ENCODE measurements around the gene ARSA. TPM values are rescaled to one million over a fixed set of nuclear protein-coding genes. Genes with fewer than 3 reads are reported as not detected.
A peak's percentile ranks its signal among the peaks of the same experiment; 100 is the strongest.

Gene ARSA
- total and polyA plus RNA-seq, 2 of the 13 experiments (the other 11 are each of a cell fraction or from before 2014, with no cell fraction given): 9.0 to 11.5 TPM

- TF ChIP-seq ZXDC (CRISPR knock-in tag; IDR thresholded peaks at IDR 0.05): 0 out of 2 replicates have a peak, but pooled peaks have one; percentile 35
- TF ChIP-seq, protein P1, sequence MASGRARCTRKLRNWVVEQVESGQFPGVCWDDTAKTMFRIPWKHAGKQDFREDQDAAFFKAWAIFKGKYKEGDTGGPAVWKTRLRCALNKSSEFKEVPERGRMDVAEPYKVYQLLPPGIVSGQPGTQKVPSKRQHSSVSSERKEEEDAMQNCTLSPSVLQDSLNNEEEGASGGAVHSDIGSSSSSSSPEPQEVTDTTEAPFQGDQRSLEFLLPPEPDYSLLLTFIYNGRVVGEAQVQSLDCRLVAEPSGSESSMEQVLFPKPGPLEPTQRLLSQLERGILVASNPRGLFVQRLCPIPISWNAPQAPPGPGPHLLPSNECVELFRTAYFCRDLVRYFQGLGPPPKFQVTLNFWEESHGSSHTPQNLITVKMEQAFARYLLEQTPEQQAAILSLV (CRISPR knock-in tag; IDR thresholded peaks at IDR 0.05; ENCODE audit: borderline replicate concordance): no peak
- TF ChIP-seq MYC (CRISPR knock-in tag; IDR thresholded peaks at IDR 0.05; ENCODE audit: borderline replicate concordance): peak; percentile 65
- no peak; a peak in 1 of 4 replicates for TF ChIP-seq KLF16 (CRISPR knock-in tag; IDR thresholded peaks at IDR 0.05)
- no peak for TF ChIP-seq EHMT2 (IDR thresholded peaks at IDR 0.05; ENCODE audit: borderline replicate concordance, low read depth, low read length)
- TF ChIP-seq, protein P2, sequence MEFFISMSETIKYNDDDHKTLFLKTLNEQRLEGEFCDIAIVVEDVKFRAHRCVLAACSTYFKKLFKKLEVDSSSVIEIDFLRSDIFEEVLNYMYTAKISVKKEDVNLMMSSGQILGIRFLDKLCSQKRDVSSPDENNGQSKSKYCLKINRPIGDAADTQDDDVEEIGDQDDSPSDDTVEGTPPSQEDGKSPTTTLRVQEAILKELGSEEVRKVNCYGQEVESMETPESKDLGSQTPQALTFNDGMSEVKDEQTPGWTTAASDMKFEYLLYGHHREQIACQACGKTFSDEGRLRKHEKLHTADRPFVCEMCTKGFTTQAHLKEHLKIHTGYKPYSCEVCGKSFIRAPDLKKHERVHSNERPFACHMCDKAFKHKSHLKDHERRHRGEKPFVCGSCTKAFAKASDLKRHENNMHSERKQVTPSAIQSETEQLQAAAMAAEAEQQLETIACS (CRISPR knock-in tag; IDR thresholded peaks at IDR 0.05): peak; percentile 53; the same call in 1 of the 2 replicates
- TF ChIP-seq ZNF256 (CRISPR knock-in tag; conservative IDR thresholded peaks at IDR 0.05): no peak; the same call in 1 of the 2 replicates
- peak; percentile 82 for TF ChIP-seq ZNF800 (CRISPR knock-in tag; IDR thresholded peaks at IDR 0.05)
- TF ChIP-seq, protein P3, sequence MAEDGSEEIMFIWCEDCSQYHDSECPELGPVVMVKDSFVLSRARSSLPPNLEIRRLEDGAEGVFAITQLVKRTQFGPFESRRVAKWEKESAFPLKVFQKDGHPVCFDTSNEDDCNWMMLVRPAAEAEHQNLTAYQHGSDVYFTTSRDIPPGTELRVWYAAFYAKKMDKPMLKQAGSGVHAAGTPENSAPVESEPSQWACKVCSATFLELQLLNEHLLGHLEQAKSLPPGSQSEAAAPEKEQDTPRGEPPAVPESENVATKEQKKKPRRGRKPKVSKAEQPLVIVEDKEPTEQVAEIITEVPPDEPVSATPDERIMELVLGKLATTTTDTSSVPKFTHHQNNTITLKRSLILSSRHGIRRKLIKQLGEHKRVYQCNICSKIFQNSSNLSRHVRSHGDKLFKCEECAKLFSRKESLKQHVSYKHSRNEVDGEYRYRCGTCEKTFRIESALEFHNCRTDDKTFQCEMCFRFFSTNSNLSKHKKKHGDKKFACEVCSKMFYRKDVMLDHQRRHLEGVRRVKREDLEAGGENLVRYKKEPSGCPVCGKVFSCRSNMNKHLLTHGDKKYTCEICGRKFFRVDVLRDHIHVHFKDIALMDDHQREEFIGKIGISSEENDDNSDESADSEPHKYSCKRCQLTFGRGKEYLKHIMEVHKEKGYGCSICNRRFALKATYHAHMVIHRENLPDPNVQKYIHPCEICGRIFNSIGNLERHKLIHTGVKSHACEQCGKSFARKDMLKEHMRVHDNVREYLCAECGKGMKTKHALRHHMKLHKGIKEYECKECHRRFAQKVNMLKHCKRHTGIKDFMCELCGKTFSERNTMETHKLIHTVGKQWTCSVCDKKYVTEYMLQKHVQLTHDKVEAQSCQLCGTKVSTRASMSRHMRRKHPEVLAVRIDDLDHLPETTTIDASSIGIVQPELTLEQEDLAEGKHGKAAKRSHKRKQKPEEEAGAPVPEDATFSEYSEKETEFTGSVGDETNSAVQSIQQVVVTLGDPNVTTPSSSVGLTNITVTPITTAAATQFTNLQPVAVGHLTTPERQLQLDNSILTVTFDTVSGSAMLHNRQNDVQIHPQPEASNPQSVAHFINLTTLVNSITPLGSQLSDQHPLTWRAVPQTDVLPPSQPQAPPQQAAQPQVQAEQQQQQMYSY (CRISPR knock-in tag; IDR thresholded peaks at IDR 0.05): no peak
- TF ChIP-seq CSRNP1 (CRISPR knock-in tag; IDR thresholded peaks at IDR 0.05): peak; percentile 51; the same call in 1 of the 2 replicates
- TF ChIP-seq ZFP91 (CRISPR knock-in tag; IDR thresholded peaks at IDR 0.05; ENCODE audit: borderline replicate concordance): peak; percentile 69; the same call in 1 of the 2 replicates
Observed at GRCh38 chr22:50582493-50583293, 45.3 kb downstream of the ARSA start, which contains the start of gene CHKB (continued).

All from HepG2 (cell line).